Progenitor cell of endocrine pancreas (in vitro differentiated cells): ENCODE measurements around the gene KRTAP10-11. TPM values are rescaled to one million over a fixed set of nuclear protein-coding genes. Genes with fewer than 3 reads are reported as not detected.
"Not testable (repeated sequence)": the region's sequence is repeated elsewhere in the genome, so short reads cannot be mapped to it uniquely, and the experiment has no call there.

Experiments
- DNase-seq: peaks from one replicate; pipeline ENCODE4 v3.0.0; 2021; ENCODE audit warnings: low spot score; ENCODE audit not compliant: unreplicated experiment
- H3K27ac Mint-ChIP-seq: 2 replicates; pipeline ENCODE4 v1.8.0; 2021; ENCODE audit warnings: mild to moderate bottlenecking, moderate library complexity, mixed read lengths
- H3K27me3 Mint-ChIP-seq: 2 replicates; pipeline ENCODE4 v1.8.0; 2021; ENCODE audit warnings: mixed read lengths
- H3K36me3 Mint-ChIP-seq: 2 replicates; pipeline ENCODE4 v1.8.0; 2022; ENCODE audit warnings: mixed read lengths; ENCODE audit not compliant: insufficient read depth
- H3K4me1 Mint-ChIP-seq: 2 replicates; pipeline ENCODE4 v1.8.0; 2021; ENCODE audit warnings: low read depth, mixed read lengths
- H3K4me3 Mint-ChIP-seq: 2 replicates; pipeline ENCODE4 v1.8.0; 2021; ENCODE audit warnings: low read depth, mild to moderate bottlenecking, moderate library complexity, mixed read lengths
- H3K9me3 Mint-ChIP-seq: 2 replicates; pipeline ENCODE4 v1.8.0; 2021; ENCODE audit warnings: low read depth, mixed read lengths
- CTCF ChIP-seq: fragments of 200-600 bp; sonication (generic); IDR thresholded peaks from one replicate; pipeline ENCODE4 v1.5.0; 2021; ENCODE audit warnings: antibody characterized with exemption, mild to moderate bottlenecking; ENCODE audit not compliant: unreplicated experiment
- total RNA-seq: library from RNA; stranded (reverse); gene quantifications from 2 replicates; pipeline ENCODE4 v1.2.1, GENCODE V29; 2021

KRTAP10-11 gene
- total RNA-seq, 1 donor from 2014 or later = not detected

GRCh38 chr21:44623575-44623974 is 22.6 kb upstream of the KRTAP10-11 start:
- H3K27me3 Mint-ChIP-seq = no peaks in the 10 kb centered on the region
- H3K36me3 Mint-ChIP-seq = peaks cover 5% of the 10 kb centered on the region
- no peak for DNase-seq
- no peak overlapping the region for H3K4me3 Mint-ChIP-seq
- no peak overlapping the region for H3K27ac Mint-ChIP-seq
- TF ChIP-seq CTCF = no peak
- H3K9me3 Mint-ChIP-seq = peaks cover 44% of the 10 kb centered on the region
- no peaks in the 10 kb centered on the region for H3K4me1 Mint-ChIP-seq

- Mint-ChIP-seq H3K4me1 (no peaks in the 10 kb centered on the region), H3K36me3 (peaks cover 2% of the 10 kb centered on the region), H3K27me3 (no peaks in the 10 kb centered on the region), H3K27ac (no peak overlapping the region), H3K9me3 (peaks cover 34% of the 10 kb centered on the region), H3K4me3 (no peak overlapping the region)
- no peak for DNase-seq
- TF ChIP-seq CTCF = no peak
Observed at GRCh38 chr21:44625756-44626155, 20.5 kb upstream of the KRTAP10-11 start.

DNA sequence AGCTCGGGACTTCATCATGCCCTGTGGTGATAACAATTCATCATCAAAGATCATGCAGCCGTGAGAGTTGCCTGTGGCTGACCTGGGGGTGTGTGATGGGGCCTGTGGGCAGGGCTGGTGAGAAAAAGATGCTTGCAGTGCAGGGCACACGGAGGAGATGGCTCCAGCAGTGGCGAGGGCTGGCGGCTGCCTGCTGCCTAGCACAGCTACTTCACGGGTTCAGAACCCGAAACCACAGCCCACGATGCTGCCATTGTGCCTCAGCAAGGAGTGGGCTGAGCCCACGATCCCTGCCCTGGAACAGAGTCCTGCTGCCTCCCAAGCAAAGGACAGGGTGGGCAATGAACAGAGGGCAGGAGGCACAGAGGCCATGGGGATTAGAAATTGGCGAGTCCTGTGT is 20.0 kb upstream of the KRTAP10-11 start:
- Mint-ChIP-seq H3K4me3 (no peak overlapping the region), H3K9me3 (peaks cover 37% of the 10 kb centered on the region), H3K4me1 (no peaks in the 10 kb centered on the region), H3K27ac (no peak overlapping the region), H3K27me3 (no peaks in the 10 kb centered on the region), H3K36me3 (peaks cover 2% of the 10 kb centered on the region)
- TF ChIP-seq CTCF = no peak
- DNase-seq = no peak

DNA sequence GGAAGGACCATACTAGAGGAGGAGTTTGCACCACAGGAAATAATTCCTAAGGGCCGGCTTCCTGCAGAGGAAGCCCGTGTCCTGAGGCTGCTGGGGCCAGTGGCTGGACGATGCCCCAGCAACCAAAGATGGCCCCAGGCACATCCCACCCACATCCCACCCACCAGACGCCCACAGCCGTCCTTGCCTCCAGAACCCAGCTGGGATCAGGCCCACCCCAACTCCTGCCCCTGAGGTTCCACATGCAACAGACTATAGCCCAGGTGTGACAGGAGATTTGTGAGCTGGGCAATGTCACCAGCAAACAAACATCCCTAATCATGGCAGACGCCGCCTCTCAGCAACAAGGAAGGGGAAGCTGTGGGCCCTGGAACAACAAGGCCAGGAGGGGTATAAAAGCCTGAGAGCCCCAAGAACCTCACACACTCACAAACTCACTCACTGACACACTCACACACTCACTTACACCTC is 19.5 kb upstream of the KRTAP10-11 start, which contains the start of gene KRTAP10-9:
Gene KRTAP10-9 (plus strand): TSS at position 421 of the 471 bp plus-strand sequence. CDS start 79 bp downstream, outside the sequence.
- no peak for DNase-seq
- Mint-ChIP-seq H3K36me3 (peaks cover 2% of the 10 kb centered on the region), H3K4me1 (no peaks in the 10 kb centered on the region), H3K27me3 (no peaks in the 10 kb centered on the region), H3K27ac (no peak within 1 kb of the TSS), H3K9me3 (peaks cover 38% of the 10 kb centered on the region), H3K4me3 (no peak within 1 kb of the TSS)
- no peak for TF ChIP-seq CTCF

DNA sequence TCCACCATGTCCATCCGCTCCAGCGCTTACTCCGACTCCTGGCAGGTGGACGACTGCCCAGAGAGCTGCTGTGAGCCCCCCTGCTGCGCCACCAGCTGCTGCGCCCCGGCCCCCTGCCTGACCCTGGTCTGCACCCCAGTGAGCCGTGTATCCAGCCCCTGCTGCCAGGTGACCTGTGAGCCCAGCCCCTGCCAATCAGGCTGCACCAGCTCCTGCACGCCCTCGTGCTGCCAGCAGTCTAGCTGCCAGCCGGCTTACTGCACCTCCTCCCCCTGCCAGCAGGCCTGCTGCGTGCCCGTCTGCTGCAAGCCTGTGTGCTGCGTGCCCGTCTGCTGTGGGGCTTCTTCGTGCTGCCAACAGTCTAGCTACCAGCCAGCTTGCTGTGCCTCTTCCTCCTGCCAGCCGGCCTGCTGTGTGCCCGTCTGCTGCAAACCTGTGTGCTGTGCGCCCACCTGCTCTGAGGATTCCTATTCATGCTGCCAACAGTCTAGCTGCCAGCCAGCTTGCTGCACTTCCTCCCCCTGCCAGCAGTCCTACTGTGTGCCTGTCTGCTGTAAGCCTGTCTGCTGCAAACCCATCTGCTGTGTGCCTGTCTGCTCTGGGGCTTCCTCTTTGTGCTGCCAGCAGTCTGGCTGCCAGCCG is 18.9 kb upstream of the KRTAP10-11 start:
- peaks cover 40% of the 10 kb centered on the region for H3K9me3 Mint-ChIP-seq
- not testable (repeated sequence) for H3K4me3 Mint-ChIP-seq, H3K36me3 Mint-ChIP-seq, DNase-seq, H3K4me1 Mint-ChIP-seq, H3K27me3 Mint-ChIP-seq, H3K27ac Mint-ChIP-seq

DNA sequence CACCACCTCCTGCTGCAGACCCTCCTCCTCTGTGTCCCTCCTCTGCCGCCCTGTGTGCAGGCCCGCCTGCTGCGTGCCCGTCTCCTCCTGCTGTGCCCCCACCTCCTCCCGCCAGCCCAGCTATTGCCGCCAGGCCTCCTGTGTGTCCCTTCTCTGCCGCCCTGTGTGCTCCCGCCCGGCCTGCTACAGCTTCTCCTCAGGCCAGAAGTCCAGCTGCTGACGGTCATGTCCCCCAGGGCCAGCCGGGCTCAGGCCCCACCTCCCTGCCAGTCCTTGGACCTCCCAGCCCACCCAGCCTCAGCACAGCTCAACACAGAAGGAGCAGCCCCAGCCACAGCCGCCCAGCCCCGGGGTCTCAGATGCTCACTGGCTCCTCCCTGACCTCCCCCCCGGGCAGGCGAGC is 18.4 kb upstream of the KRTAP10-11 start:
- H3K9me3 Mint-ChIP-seq = peaks cover 34% of the 10 kb centered on the region
- not testable (repeated sequence) for H3K4me1 Mint-ChIP-seq, H3K27me3 Mint-ChIP-seq, H3K36me3 Mint-ChIP-seq, H3K4me3 Mint-ChIP-seq, H3K27ac Mint-ChIP-seq, DNase-seq
